Ammon's horn (tissue), 1 donor: ENCODE results near the gene ASTN1.
A peak's percentile ranks its signal among the peaks of the same experiment; 100 is the strongest.

Source experiments
- DNase-seq: peaks from one replicate; pipeline ENCODE4 v3.0.0-alpha.2; 2016; ENCODE audit warnings: low spot score

Gene ASTN1

GRCh38 chr1:177043597-177043996 lies 120.9 kb downstream of the ASTN1 start:
- DNase-seq, result no peak

GRCh38 chr1:177035586-177035985 lies 128.9 kb downstream of the ASTN1 start:
- DNase-seq, result no peak

- no peak for DNase-seq
These were observed 130.9 kb downstream of the ASTN1 start for GRCh38 chr1:177033628-177034027.

GRCh38 chr1:177032434-177032833 lies 132.1 kb downstream of the ASTN1 start:
- no peak for DNase-seq

GRCh38 chr1:177024623-177025022 lies 139.9 kb downstream of the ASTN1 start:
- no peak for DNase-seq

GRCh38 chr1:177023726-177024125 lies 140.8 kb downstream of the ASTN1 start:
- DNase-seq, result no peak

GRCh38 chr1:177023249-177023648 lies 141.3 kb downstream of the ASTN1 start:
- no peak for DNase-seq

- DNase-seq, result peak; percentile 66
These were observed 142.8 kb downstream of the ASTN1 start for GRCh38 chr1:177021687-177022086.

- DNase-seq, result peak; percentile 28
These were observed 143.5 kb downstream of the ASTN1 start for GRCh38 chr1:177020851-177021589.

- no peak for DNase-seq
These were observed 147.1 kb downstream of the ASTN1 start for GRCh38 chr1:177017287-177017852.

GRCh38 chr1:177014325-177014724 lies 150.2 kb downstream of the ASTN1 start:
- DNase-seq, result no peak

GRCh38 chr1:177012342-177012925 lies 152.1 kb downstream of the ASTN1 start:
- no peak for DNase-seq

GRCh38 chr1:177011508-177011907 lies 153.0 kb downstream of the ASTN1 start:
- no peak for DNase-seq

- DNase-seq, result no peak
These were observed 154.2 kb downstream of the ASTN1 start for GRCh38 chr1:177010211-177010825.

GRCh38 chr1:177008653-177009052 lies 155.9 kb downstream of the ASTN1 start:
- DNase-seq, result no peak

- DNase-seq, result no peak
These were observed 156.9 kb downstream of the ASTN1 start for GRCh38 chr1:177007437-177008161.

- DNase-seq, result no peak
These were observed 161.6 kb downstream of the ASTN1 start for GRCh38 chr1:177002891-177003290.

- no peak for DNase-seq
These were observed 163.0 kb downstream of the ASTN1 start for GRCh38 chr1:177001556-177001955.

GRCh38 chr1:176998183-176998795 lies 166.2 kb downstream of the ASTN1 start:
- no peak for DNase-seq

GRCh38 chr1:176996456-176997090 lies 167.9 kb downstream of the ASTN1 start:
- DNase-seq, result no peak

GRCh38 chr1:176994931-176995596 lies 169.4 kb downstream of the ASTN1 start:
- DNase-seq, result no peak
